K562 (cell line): ENCODE data around the gene AMH. TPM values are rescaled to one million over a fixed set of nuclear protein-coding genes. Genes with fewer than 3 reads are reported as not detected.

ENCODE experiments used
- ATAC-seq: fragments of 200-7000 bp; cut with Tn5 transposase; 3 replicates; pipeline ENCODE4 v1.9.1; 2020; ENCODE audit warnings: moderate library complexity
- BruUV-seq: library from RNA; stranded (reverse); fragments of 400-500 nt; replicated peaks from 2 replicates; lab custom pipeline; 2021; lab: Mats Ljungman, UMichigan
- CTCF ChIA-PET: fragments of 300-600 bp; formaldehyde crosslinking; extraction: SDS; loops from one replicate; lab custom pipeline; 2021; ENCODE audit warnings: low intra/inter-chr PET ratio; lab: Yijun Ruan, JAX
- POLR2A ChIA-PET: fragments of 300-600, 350-650 bp; sonication (Branson Sonifier 250); formaldehyde crosslinking; extraction: SDS; loops from one replicate; lab custom pipeline; 2021; ENCODE audit warnings: antibody characterized with exemption, inconsistent platforms; lab: Yijun Ruan, JAX
- DNase-seq, 4 experiments: peaks; one replicate each; pipeline versions ENCODE4 v3.0.0 to v3.0.0-alpha.2; 2011 to 2018; ENCODE audit warnings: low spot score in 3 of 4, mixed read lengths in 3 of 4; ENCODE audit errors: extremely low read depth in 1 of 4
- FAIRE-seq: peaks from 2 replicates; lab custom pipeline; 2011; peaks lifted over from hg19 to GRCh38; lab: Jason Lieb, UNC
- H2AFZ ChIP-seq: 2 replicates; pipeline ENCODE4 v1.6.0; 2011; ENCODE audit warnings: low read depth, low read length, control low read depth, inconsistent platforms
- H3K27ac ChIP-seq: fragments of 200-600 bp; 3 replicates; pipeline ENCODE4 v1.8.0; 2011; ENCODE audit warnings: low read depth, mild to moderate bottlenecking, control low read depth, inconsistent platforms, low read length, moderate library complexity, mixed read lengths; ENCODE audit errors: extremely low read depth
- H3K27me3 ChIP-seq, 2 experiments: fragments of 300-600 bp in 1 of 2; 2 replicates in 1 of 2; 3 replicates in 1 of 2; pipeline versions ENCODE4 v1.6.0 to v1.8.0; 2011; ENCODE audit warnings: inconsistent platforms in 2 of 2, low read length in 2 of 2, mild to moderate bottlenecking in 1 of 2, mixed read lengths in 1 of 2, moderate library complexity in 1 of 2; ENCODE audit not compliant: control insufficient read depth in 2 of 2, insufficient read depth in 2 of 2
- H3K36me3 ChIP-seq: fragments of 300-600 bp; 3 replicates; pipeline ENCODE4 v1.8.0; 2011; ENCODE audit warnings: mild to moderate bottlenecking, low read length, inconsistent platforms; ENCODE audit not compliant: control insufficient read depth, insufficient read depth
- H3K4me1 ChIP-seq, 2 experiments: fragments of 200-600 bp in 1 of 2; replicated peaks in 1 of 2; 2 replicates in 1 of 2; 3 replicates in 1 of 2; pipeline versions ENCODE4 v1.5.1 to v1.8.0; 2011; ENCODE audit warnings: inconsistent platforms in 2 of 2, low read length in 2 of 2, mild to moderate bottlenecking in 1 of 2, mixed read lengths in 1 of 2, moderate library complexity in 1 of 2; ENCODE audit not compliant: control insufficient read depth in 2 of 2, insufficient read depth in 2 of 2
- H3K4me2 ChIP-seq: 2 replicates; pipeline ENCODE4 v1.6.1; 2011; ENCODE audit warnings: low read length, control low read depth, inconsistent platforms, mixed read lengths; ENCODE audit not compliant: insufficient read depth
- H3K4me3 ChIP-seq: fragments of 200-600 bp; sonication (generic), shearing (Covaris generic); 2 replicates; pipeline ENCODE4 v1.5.1; 2016; ENCODE audit warnings: control low read depth, inconsistent platforms
- H3K79me2 ChIP-seq: fragments of 200-600 bp; 3 replicates; pipeline ENCODE4 v1.8.0; 2011; ENCODE audit warnings: low read length, inconsistent platforms; ENCODE audit not compliant: control insufficient read depth, insufficient read depth
- H3K9ac ChIP-seq, 2 experiments: 2 replicates each; pipeline versions ENCODE4 v1.6.0 to v1.6.1; 2011; ENCODE audit warnings: low read depth in 2 of 2, low read length in 2 of 2, control low read depth in 1 of 2, inconsistent platforms in 1 of 2, mild to moderate bottlenecking in 1 of 2, mixed read lengths in 1 of 2; ENCODE audit not compliant: insufficient read depth in 1 of 2
- H3K9me1 ChIP-seq: one replicate; pipeline ENCODE4 v1.6.0; 2011; ENCODE audit warnings: inconsistent platforms, mild to moderate bottlenecking, low read length, moderate library complexity; ENCODE audit not compliant: control insufficient read depth, insufficient read depth
- H3K9me3 ChIP-seq: replicated peaks from 2 replicates; pipeline ENCODE4 v1.5.1; 2011; ENCODE audit warnings: low read depth, low read length, inconsistent platforms; ENCODE audit not compliant: control insufficient read depth, insufficient read depth
- H4K20me1 ChIP-seq: replicated peaks from 2 replicates; pipeline ENCODE4 v1.6.1; 2011; ENCODE audit warnings: low read length, inconsistent platforms, mixed read lengths; ENCODE audit not compliant: control insufficient read depth, insufficient read depth
- CEBPB ChIP-seq: fragments of 450-650 bp; IDR thresholded peaks from 2 replicates; pipeline ENCODE4 v1.6.1; 2016; ENCODE audit warnings: missing genetic modification characterization, missing compliant biosample characterization
- E4F1 ChIP-seq: fragments of 250-450 bp; sonication (Bioruptor Pico); IDR thresholded peaks from 2 replicates; pipeline ENCODE4 v1.5.0; 2021; ENCODE audit warnings: mild to moderate bottlenecking, borderline replicate concordance
- FIP1L1 ChIP-seq: fragments of 200-400 bp; formaldehyde crosslinking; IDR thresholded peaks from 2 replicates; pipeline ENCODE4 v1.6.1; 2018; ENCODE audit warnings: mild to moderate bottlenecking, low read depth, low read length; ENCODE audit not compliant: poor library complexity, severe bottlenecking
- MYC ChIP-seq, 2 experiments: fragments of 250-450 bp in 1 of 2; sonication (Bioruptor Pico) in 1 of 2; IDR thresholded peaks; 2 replicates each; pipeline versions ENCODE4 v1.5.1 to v1.6.1; 2012 to 2021; ENCODE audit warnings: low read depth in 2 of 2, borderline replicate concordance in 1 of 2, improper control_type of control experiment in 1 of 2, low read length in 1 of 2, mild to moderate bottlenecking in 1 of 2, moderate library complexity in 1 of 2
- POU5F1 ChIP-seq: fragments of 150-350 bp; IDR thresholded peaks from 2 replicates; pipeline ENCODE4 v1.6.1; 2014; ENCODE audit warnings: borderline replicate concordance, low read length, low read depth, mild to moderate bottlenecking; ENCODE audit not compliant: partially characterized antibody
- PRPF4 ChIP-seq: fragments of 200-400 bp; formaldehyde crosslinking; IDR thresholded peaks from one replicate; pipeline ENCODE4 v1.6.1; 2017; ENCODE audit warnings: low read length, low read depth, mild to moderate bottlenecking; ENCODE audit not compliant: insufficient read depth, poor library complexity, severe bottlenecking
- SMARCE1 ChIP-seq: fragments of 450-650 bp; IDR thresholded peaks from 2 replicates; pipeline ENCODE4 v1.7.1; 2016; ENCODE audit warnings: mild to moderate bottlenecking
- SREBF1 ChIP-seq: fragments of 150-350 bp; IDR thresholded peaks from 2 replicates; pipeline ENCODE4 v1.6.1; 2014; ENCODE audit warnings: antibody characterized with exemption, low read depth, low read length, borderline replicate concordance
- TAF7 ChIP-seq: fragments of 450-650 bp; IDR thresholded peaks from 2 replicates; pipeline ENCODE4 v1.6.1; 2016; ENCODE audit warnings: missing genetic modification characterization, missing compliant biosample characterization
- TAF9B ChIP-seq: fragments of 450-650 bp; IDR thresholded peaks from 2 replicates; pipeline ENCODE4 v1.6.1; 2018; ENCODE audit warnings: mild to moderate bottlenecking; ENCODE audit not compliant: partially characterized antibody
- ZBTB17 ChIP-seq: fragments of 450-650 bp; formaldehyde crosslinking; IDR thresholded peaks from 2 replicates; pipeline ENCODE4 v1.4.0; 2020; ENCODE audit warnings: mild to moderate bottlenecking
- ZHX1 ChIP-seq: fragments of 150-350 bp; conservative IDR thresholded peaks from 2 replicates; pipeline ENCODE4 v1.6.1; 2014; ENCODE audit warnings: low read length
- ZNF316 ChIP-seq: fragments of 450-650 bp; IDR thresholded peaks from 2 replicates; pipeline ENCODE4 v1.6.1; 2016
- ZNF75A ChIP-seq: fragments of 450-650 bp; formaldehyde crosslinking; IDR thresholded peaks from 2 replicates; pipeline ENCODE4 v1.4.0; 2020; ENCODE audit warnings: mild to moderate bottlenecking
- WGBS: fragments of 100-300 bp; shearing (Covaris generic); methylation state at CpG from one replicate; pipeline ENCODE4 v1.1.6; 2016; ENCODE audit warnings: low coverage, mixed read lengths; ENCODE audit not compliant: insufficient coverage; ENCODE audit errors: missing lambda C conversion rate; 5-methylcytosine and 5-hydroxymethylcytosine counted together
- in situ Hi-C: fragments of 300-500 bp; cut with MboI; formaldehyde crosslinking; loops from 4 replicates; pipeline ENCODE4 v1.15.0; 2018; ENCODE audit warnings: inconsistent platforms, mixed read lengths
- intact Hi-C: fragments of 100-400 bp; cut with micrococcal nuclease; formaldehyde crosslinking; loops from 2 replicates; pipeline ENCODE4 v1.14.2; 2022
- polyA plus RNA-seq, 8 experiments: library from polyadenylated mRNA; depleted of rRNA in 4 of 8; stranded (reverse) in 5 of 8; unstranded in 3 of 8; fragments of >200 nt; fragmentation: Nextera tagmentation in 2 of 8; fragmentation: Illumina TruSeq in 1 of 8; extraction: Ambion mirVana in 2 of 8; extraction: Trizol in 1 of 8; gene quantifications; 2 replicates each; pipeline versions ENCODE4 v1.2.1 to v1.2.3, GENCODE V29; 2011 to 2014; ENCODE audit warnings: inconsistent platforms in 1 of 8, missing spikeins in 1 of 8
- total RNA-seq, 7 experiments: library from RNA; depleted of rRNA in 6 of 7; stranded (reverse); fragments of >200 nt in 6 of 7; fragmentation: Illumina TruSeq in 2 of 7; extraction: Trizol in 2 of 7; gene quantifications; 2 replicates each; pipeline versions ENCODE4 v1.2.1 to v1.2.3, GENCODE V29; 2011 to 2021; ENCODE audit warnings: low replicate concordance in 1 of 7

Gene AMH
- total and polyA plus RNA-seq, 9 of the 15 experiments (the other 6 are each of a cell fraction or from before 2014, with no cell fraction given): 0.29 to 27.4 (median 2.6) TPM; not detected in 2

GRCh38 chr19:2269244-2270156 is 20.4 kb downstream of the AMH start:
- H3K79me2 ChIP-seq: peaks cover 61% of the 10 kb centered on the region
- peak; percentile 71 for ATAC-seq
- ChIA-PET POLR2A (interaction anchor here (0.5 to 7.0 kb wide), 17 partner anchors 8 to 304 kb away, joined by 3 to 86 read pairs (median 4); partner anchors contain the start of genes AMH, PEAK3 and PLEKHJ1), CTCF (no interaction called here)
- under 1% methylated on average over 73 of the region's 103 CpGs for WGBS
- peaks cover 25 to 77% of the 10 kb centered on the region in 2 experiments for H3K4me1 ChIP-seq
- H3K9me3 ChIP-seq: no peaks in the 10 kb centered on the region
- TSS peak; percentile 69 for BruUV-seq
- in situ Hi-C loops (loop anchor here (5.0 kb wide), 1 partner anchor 32 kb away; the partner anchor contains the start of genes PLEKHJ1 and SF3A2), intact Hi-C loops (loop anchor here (10.0 kb wide), 1 partner anchor 105 kb away; the partner anchor contains the start of gene DOT1L)
- peak overlapping the region; percentile 84; the same call in 1 of the 2 replicates for H3K4me2 ChIP-seq
- H3K9me1 ChIP-seq: peaks cover 5% of the 10 kb centered on the region
- H3K9ac ChIP-seq: peak overlapping the region; percentile 92 to 98
- peak overlapping the region; percentile 94 for H3K27ac ChIP-seq
- H3K36me3 ChIP-seq: peaks cover 34% of the 10 kb centered on the region
- peaks cover 47% of the 10 kb centered on the region for H4K20me1 ChIP-seq
- peak; percentile 94 to 100 (median 96) for DNase-seq
- peak overlapping the region; percentile 91 for H3K4me3 ChIP-seq
- FAIRE-seq: peak; percentile 77
- no peaks in the 10 kb centered on the region for H3K27me3 ChIP-seq
- H2AFZ ChIP-seq: no peak overlapping the region; the same call in 1 of the 2 replicates
- TF ChIP-seq ZNF75A (CRISPR knock-in tag) (no peak), FIP1L1 (peak; percentile 71), E4F1 (CRISPR knock-in tag) (no peak), SMARCE1 (peak; percentile 57; the same call in 1 of the 2 replicates), CEBPB (tag) (peak; percentile 15; the same call in 1 of the 2 replicates), SREBF1 (no peak), PRPF4 (peak; percentile 99), TAF9B (no peak), ZHX1 (0 out of 2 replicates have a peak, but pooled peaks have one; percentile 59), POU5F1 (no peak), ZNF316 (no peak), ZBTB17 (CRISPR knock-in tag) (peak; percentile 39; the same call in 1 of the 2 replicates), MYC (IDR thresholded peaks at IDR 0.05; ENCODE audit: low read depth, low read length) (peak; percentile 86), MYC (CRISPR knock-in tag; IDR thresholded peaks at IDR 0.05; ENCODE audit: borderline replicate concordance, low read depth) (peak; percentile 75; the same call in 1 of the 2 replicates), TAF7 (tag) (peak; percentile 98)
